ENCODE data around the gene MAP2K3.

- no peak for TF ChIP-seq SNAI2 (CRISPR knock-in tag; IDR thresholded peaks at IDR 0.05)
- no peak for TF ChIP-seq ZC3H10 (CRISPR knock-in tag; IDR thresholded peaks at IDR 0.05)
- TF ChIP-seq ARNTL (CRISPR knock-in tag; IDR thresholded peaks at IDR 0.05; ENCODE audit: borderline replicate concordance, low read depth) = no peak
- TF ChIP-seq PATZ1 (CRISPR knock-in tag; IDR thresholded peaks at IDR 0.05; ENCODE audit: borderline replicate concordance) = no peak
- TF ChIP-seq PPARA (CRISPR knock-in tag; IDR thresholded peaks at IDR 0.05; ENCODE audit: borderline replicate concordance) = no peak
- TF ChIP-seq RARB (CRISPR knock-in tag; IDR thresholded peaks at IDR 0.05) = no peak
- TF ChIP-seq OSR1 (CRISPR knock-in tag; IDR thresholded peaks at IDR 0.05) = no peak
- no peak for TF ChIP-seq BACH2 (CRISPR knock-in tag; IDR thresholded peaks at IDR 0.05; ENCODE audit: borderline replicate concordance)
- no peak for TF ChIP-seq ZFP30 (CRISPR knock-in tag; IDR thresholded peaks at IDR 0.05)
- TF ChIP-seq ISL1 (CRISPR knock-in tag; IDR thresholded peaks at IDR 0.05) = no peak
- no peak for TF ChIP-seq CSRNP3 (CRISPR knock-in tag; IDR thresholded peaks at IDR 0.05)
- TF ChIP-seq TSHZ2 (CRISPR knock-in tag; IDR thresholded peaks at IDR 0.05) = no peak
These were observed 8.3 kb upstream of the MAP2K3 start for GRCh38 chr17:21276264-21276588.
